Liver (tissue), 3 donors: Measurements from ENCODE around the gene ARHGEF7.

Source experiments
- EGR1 ChIP-seq, 2 donors: IDR thresholded peaks; 2 replicates each; pipeline ENCODE4 v1.6.1; 2016 to 2018; ENCODE audit warnings: antibody characterized with exemption in 2 of 2, low read depth in 2 of 2
- FOXA2 ChIP-seq: IDR thresholded peaks from 2 replicates; pipeline ENCODE4 v1.6.1; 2016; ENCODE audit warnings: antibody characterized with exemption
- GABPA ChIP-seq, 2 donors: IDR thresholded peaks in 1 of 2; conservative IDR thresholded peaks in 1 of 2; 2 replicates each; pipeline ENCODE4 v1.6.1; 2016; ENCODE audit warnings: antibody characterized with exemption in 2 of 2, mild to moderate bottlenecking in 1 of 2, moderate library complexity in 1 of 2
- HNF4G ChIP-seq: IDR thresholded peaks from 2 replicates; pipeline ENCODE4 v1.6.1; 2016; ENCODE audit warnings: antibody characterized with exemption
- JUND ChIP-seq, 2 donors: IDR thresholded peaks; 2 replicates each; pipeline ENCODE4 v1.6.1; 2016; ENCODE audit warnings: antibody characterized with exemption in 2 of 2
- NR2F2 ChIP-seq: IDR thresholded peaks from 2 replicates; pipeline ENCODE4 v1.6.1; 2016; ENCODE audit warnings: antibody characterized with exemption
- RAD21 ChIP-seq, 2 donors: IDR thresholded peaks; 2 replicates each; pipeline ENCODE4 v1.6.1; 2016; ENCODE audit warnings: antibody characterized with exemption in 2 of 2, mild to moderate bottlenecking in 2 of 2
- RXRA ChIP-seq, 2 donors: IDR thresholded peaks; 2 replicates each; pipeline ENCODE4 v1.6.1; 2017 to 2018; ENCODE audit warnings: antibody characterized with exemption in 2 of 2, mild to moderate bottlenecking in 1 of 2
- SP1 ChIP-seq: IDR thresholded peaks from 2 replicates; pipeline ENCODE4 v1.6.1; 2018; ENCODE audit warnings: antibody characterized with exemption, mild to moderate bottlenecking
- TAF1 ChIP-seq: conservative IDR thresholded peaks from 2 replicates; pipeline ENCODE4 v1.6.1; 2016; ENCODE audit warnings: antibody characterized with exemption, mild to moderate bottlenecking
- YY1 ChIP-seq: IDR thresholded peaks from 2 replicates; pipeline ENCODE4 v1.6.1; 2016; ENCODE audit warnings: antibody characterized with exemption, mild to moderate bottlenecking
- TF ChIP-seq, protein P1 (sequence below): fragments of 150-350 bp; IDR thresholded peaks from 2 replicates; pipeline ENCODE4 v1.5.1; 2017; ENCODE audit warnings: improper control_type of control experiment, low read depth, low read length; ENCODE audit not compliant: missing input control
- TF ChIP-seq, protein P2 (sequence below): IDR thresholded peaks from 2 replicates; pipeline ENCODE4 v1.6.1; 2016; ENCODE audit warnings: antibody characterized with exemption
- TF ChIP-seq, protein P3 (sequence below): IDR thresholded peaks from 2 replicates; pipeline ENCODE4 v1.6.1; 2016; ENCODE audit warnings: antibody characterized with exemption, mild to moderate bottlenecking
- donor health status: healthy.
- donor health status: healthy.

DNA sequence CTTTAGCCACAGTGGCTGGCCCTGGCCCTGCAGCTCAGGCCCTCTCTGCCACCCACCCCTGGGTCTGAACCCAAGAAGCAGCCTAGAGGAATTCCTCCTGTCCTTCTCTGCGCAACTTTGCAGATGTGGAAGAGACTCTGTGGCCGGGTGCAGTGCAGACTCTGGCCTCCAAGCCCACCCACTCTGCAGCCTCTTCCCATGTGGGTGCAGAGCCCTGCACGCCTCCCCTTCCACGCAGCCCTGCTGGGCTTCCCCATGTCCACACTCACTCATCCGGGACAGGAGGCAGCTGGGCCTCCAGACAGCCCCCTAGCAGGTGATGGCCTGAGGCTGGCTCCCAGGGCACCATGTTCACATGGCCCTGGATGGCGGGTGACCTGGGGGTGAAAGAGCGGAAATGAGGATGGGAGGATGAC is 207.8 kb downstream of the ARHGEF7 start:
- TF ChIP-seq TAF1 = no peak
- TF ChIP-seq NR2F2 = no peak
- TF ChIP-seq, protein P1, sequence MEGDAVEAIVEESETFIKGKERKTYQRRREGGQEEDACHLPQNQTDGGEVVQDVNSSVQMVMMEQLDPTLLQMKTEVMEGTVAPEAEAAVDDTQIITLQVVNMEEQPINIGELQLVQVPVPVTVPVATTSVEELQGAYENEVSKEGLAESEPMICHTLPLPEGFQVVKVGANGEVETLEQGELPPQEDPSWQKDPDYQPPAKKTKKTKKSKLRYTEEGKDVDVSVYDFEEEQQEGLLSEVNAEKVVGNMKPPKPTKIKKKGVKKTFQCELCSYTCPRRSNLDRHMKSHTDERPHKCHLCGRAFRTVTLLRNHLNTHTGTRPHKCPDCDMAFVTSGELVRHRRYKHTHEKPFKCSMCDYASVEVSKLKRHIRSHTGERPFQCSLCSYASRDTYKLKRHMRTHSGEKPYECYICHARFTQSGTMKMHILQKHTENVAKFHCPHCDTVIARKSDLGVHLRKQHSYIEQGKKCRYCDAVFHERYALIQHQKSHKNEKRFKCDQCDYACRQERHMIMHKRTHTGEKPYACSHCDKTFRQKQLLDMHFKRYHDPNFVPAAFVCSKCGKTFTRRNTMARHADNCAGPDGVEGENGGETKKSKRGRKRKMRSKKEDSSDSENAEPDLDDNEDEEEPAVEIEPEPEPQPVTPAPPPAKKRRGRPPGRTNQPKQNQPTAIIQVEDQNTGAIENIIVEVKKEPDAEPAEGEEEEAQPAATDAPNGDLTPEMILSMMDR = no peak
- TF ChIP-seq RAD21 (IDR thresholded peaks at IDR 0.05) = no peak
- TF ChIP-seq EGR1 (IDR thresholded peaks at IDR 0.05; ENCODE audit: low read depth in 2 of 2) = no peak
- no peak for TF ChIP-seq GABPA (IDR thresholded peaks at IDR 0.05 in 1 of 2, conservative IDR thresholded peaks at IDR 0.05 in 1 of 2)
- TF ChIP-seq, protein P2, sequence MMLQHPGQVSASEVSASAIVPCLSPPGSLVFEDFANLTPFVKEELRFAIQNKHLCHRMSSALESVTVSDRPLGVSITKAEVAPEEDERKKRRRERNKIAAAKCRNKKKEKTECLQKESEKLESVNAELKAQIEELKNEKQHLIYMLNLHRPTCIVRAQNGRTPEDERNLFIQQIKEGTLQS = no peak
- no peak for TF ChIP-seq FOXA2
- TF ChIP-seq YY1 = no peak
- no peak for TF ChIP-seq SP1
- TF ChIP-seq JUND (IDR thresholded peaks at IDR 0.05) = no peak
- TF ChIP-seq, protein P3, sequence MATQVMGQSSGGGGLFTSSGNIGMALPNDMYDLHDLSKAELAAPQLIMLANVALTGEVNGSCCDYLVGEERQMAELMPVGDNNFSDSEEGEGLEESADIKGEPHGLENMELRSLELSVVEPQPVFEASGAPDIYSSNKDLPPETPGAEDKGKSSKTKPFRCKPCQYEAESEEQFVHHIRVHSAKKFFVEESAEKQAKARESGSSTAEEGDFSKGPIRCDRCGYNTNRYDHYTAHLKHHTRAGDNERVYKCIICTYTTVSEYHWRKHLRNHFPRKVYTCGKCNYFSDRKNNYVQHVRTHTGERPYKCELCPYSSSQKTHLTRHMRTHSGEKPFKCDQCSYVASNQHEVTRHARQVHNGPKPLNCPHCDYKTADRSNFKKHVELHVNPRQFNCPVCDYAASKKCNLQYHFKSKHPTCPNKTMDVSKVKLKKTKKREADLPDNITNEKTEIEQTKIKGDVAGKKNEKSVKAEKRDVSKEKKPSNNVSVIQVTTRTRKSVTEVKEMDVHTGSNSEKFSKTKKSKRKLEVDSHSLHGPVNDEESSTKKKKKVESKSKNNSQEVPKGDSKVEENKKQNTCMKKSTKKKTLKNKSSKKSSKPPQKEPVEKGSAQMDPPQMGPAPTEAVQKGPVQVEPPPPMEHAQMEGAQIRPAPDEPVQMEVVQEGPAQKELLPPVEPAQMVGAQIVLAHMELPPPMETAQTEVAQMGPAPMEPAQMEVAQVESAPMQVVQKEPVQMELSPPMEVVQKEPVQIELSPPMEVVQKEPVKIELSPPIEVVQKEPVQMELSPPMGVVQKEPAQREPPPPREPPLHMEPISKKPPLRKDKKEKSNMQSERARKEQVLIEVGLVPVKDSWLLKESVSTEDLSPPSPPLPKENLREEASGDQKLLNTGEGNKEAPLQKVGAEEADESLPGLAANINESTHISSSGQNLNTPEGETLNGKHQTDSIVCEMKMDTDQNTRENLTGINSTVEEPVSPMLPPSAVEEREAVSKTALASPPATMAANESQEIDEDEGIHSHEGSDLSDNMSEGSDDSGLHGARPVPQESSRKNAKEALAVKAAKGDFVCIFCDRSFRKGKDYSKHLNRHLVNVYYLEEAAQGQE = no peak
- TF ChIP-seq HNF4G = no peak
- TF ChIP-seq RXRA (IDR thresholded peaks at IDR 0.05) = no peak
